KOPT-K1 (cell line): ENCODE data around the gene SBF2.
"Not testable (repeated sequence)": the region's sequence is repeated elsewhere in the genome, so short reads cannot be mapped to it uniquely, and the experiment has no call there.

Source experiments
- H3K27ac ChIP-seq: fragments of 200-600 bp; sonication (generic); 2 replicates; pipeline ENCODE4 v1.5.1; 2016; ENCODE audit warnings: antibody characterized with exemption, mild to moderate bottlenecking, low read depth, low read length; ENCODE audit not compliant: poor library complexity, severe bottlenecking
- H3K36me3 ChIP-seq: fragments of 200-600 bp; sonication (generic); 2 replicates; pipeline ENCODE4 v1.5.1; 2017; ENCODE audit warnings: antibody characterized with exemption, mild to moderate bottlenecking, low read length, moderate library complexity; ENCODE audit not compliant: insufficient read depth
- H3K9me3 ChIP-seq: fragments of 200-600 bp; sonication (generic); 2 replicates; pipeline ENCODE4 v1.5.1; 2017; ENCODE audit warnings: antibody characterized with exemption, low read length, mild to moderate bottlenecking; ENCODE audit not compliant: insufficient read depth, poor library complexity, severe bottlenecking

SBF2 gene

GRCh38 chr11:9923280-9923679 is 370.7 kb downstream of the SBF2 start:
- Histone ChIP-seq H3K9me3 (no peaks in the 10 kb centered on the region), H3K27ac (no peak overlapping the region), H3K36me3 (no peaks in the 10 kb centered on the region)

GRCh38 chr11:9922806-9923205 is 371.2 kb downstream of the SBF2 start:
- no peaks in the 10 kb centered on the region for H3K9me3 ChIP-seq
- H3K36me3 ChIP-seq = no peaks in the 10 kb centered on the region
- H3K27ac ChIP-seq = no peak overlapping the region

- no peaks in the 10 kb centered on the region for H3K36me3 ChIP-seq
- H3K9me3 ChIP-seq = no peaks in the 10 kb centered on the region
- H3K27ac ChIP-seq = no peak overlapping the region
Observed at GRCh38 chr11:9916480-9916879, 377.5 kb downstream of the SBF2 start.

- H3K9me3 ChIP-seq = no peaks in the 10 kb centered on the region
- no peaks in the 10 kb centered on the region for H3K36me3 ChIP-seq
- no peak overlapping the region for H3K27ac ChIP-seq
Observed at GRCh38 chr11:9914064-9914463, 380.0 kb downstream of the SBF2 start.

GRCh38 chr11:9905960-9906791 is 387.8 kb downstream of the SBF2 start:
- H3K9me3 ChIP-seq = no peaks in the 10 kb centered on the region
- H3K27ac ChIP-seq = no peak overlapping the region
- no peaks in the 10 kb centered on the region for H3K36me3 ChIP-seq

- Histone ChIP-seq H3K9me3 (no peaks in the 10 kb centered on the region), H3K36me3 (no peaks in the 10 kb centered on the region), H3K27ac (no peak overlapping the region)
Observed at GRCh38 chr11:9905501-9905951, 388.5 kb downstream of the SBF2 start.

GRCh38 chr11:9903579-9903978 is 390.4 kb downstream of the SBF2 start:
- H3K36me3 ChIP-seq = no peaks in the 10 kb centered on the region
- H3K27ac ChIP-seq = no peak overlapping the region
- H3K9me3 ChIP-seq = no peaks in the 10 kb centered on the region

GRCh38 chr11:9901943-9902342 is 392.1 kb downstream of the SBF2 start:
- Histone ChIP-seq H3K27ac (no peak overlapping the region), H3K36me3 (no peaks in the 10 kb centered on the region), H3K9me3 (no peaks in the 10 kb centered on the region)

- H3K9me3 ChIP-seq, H3K27ac ChIP-seq, H3K36me3 ChIP-seq: not testable (repeated sequence)
Observed at GRCh38 chr11:9900253-9900652, 393.8 kb downstream of the SBF2 start.

- no peaks in the 10 kb centered on the region for H3K36me3 ChIP-seq
- H3K27ac ChIP-seq = no peak overlapping the region
- H3K9me3 ChIP-seq = no peaks in the 10 kb centered on the region
Observed at GRCh38 chr11:9899676-9900075, 394.3 kb downstream of the SBF2 start.

- H3K36me3 ChIP-seq = no peaks in the 10 kb centered on the region
- no peaks in the 10 kb centered on the region for H3K9me3 ChIP-seq
- H3K27ac ChIP-seq = no peak overlapping the region
Observed at GRCh38 chr11:9896902-9897301, 397.1 kb downstream of the SBF2 start.

- Histone ChIP-seq H3K27ac (no peak overlapping the region), H3K9me3 (no peaks in the 10 kb centered on the region), H3K36me3 (no peaks in the 10 kb centered on the region)
Observed at GRCh38 chr11:9895006-9895405, 399.0 kb downstream of the SBF2 start.

GRCh38 chr11:9893474-9893873 is 400.5 kb downstream of the SBF2 start:
- no peak overlapping the region for H3K27ac ChIP-seq
- H3K9me3 ChIP-seq = no peaks in the 10 kb centered on the region
- H3K36me3 ChIP-seq = no peaks in the 10 kb centered on the region

GRCh38 chr11:9888938-9889337 is 405.1 kb downstream of the SBF2 start:
- H3K9me3 ChIP-seq = no peaks in the 10 kb centered on the region
- H3K27ac ChIP-seq = no peak overlapping the region
- H3K36me3 ChIP-seq = no peaks in the 10 kb centered on the region

GRCh38 chr11:9887472-9887871 is 406.5 kb downstream of the SBF2 start:
- no peaks in the 10 kb centered on the region for H3K36me3 ChIP-seq
- H3K9me3 ChIP-seq = no peaks in the 10 kb centered on the region
- no peak overlapping the region for H3K27ac ChIP-seq

- Histone ChIP-seq H3K27ac (no peak overlapping the region), H3K9me3 (no peaks in the 10 kb centered on the region), H3K36me3 (no peaks in the 10 kb centered on the region)
Observed at GRCh38 chr11:9886595-9886994, 407.4 kb downstream of the SBF2 start.
